ENCODE data around the gene BLVRB.
"Not testable (repeated sequence)": the region's sequence is repeated elsewhere in the genome, so short reads cannot be mapped to it uniquely, and the experiment has no call there.

Gene BLVRB

GRCh38 chr19:40465025-40465556 is 454 bp downstream of the BLVRB start:
- peak in 2 of 3 donors; percentile 21 to 22 for DNase-seq
- H3K27me3 ChIP-seq (replicated peaks; ENCODE audit: control insufficient read depth, insufficient read depth, low read length, poor library complexity, severe bottlenecking) = no peaks in the 10 kb centered on the region
- H3K36me3 ChIP-seq (ENCODE audit: control insufficient read depth, insufficient read depth, low read length) = no peaks in the 10 kb centered on the region
- H3K4me3 ChIP-seq (ENCODE audit: insufficient read depth, low read depth, low read length, poor library complexity, severe bottlenecking) = peak overlapping the region; percentile 59
- peaks cover 26% of the 10 kb centered on the region for H3K4me1 ChIP-seq (ENCODE audit: control insufficient read depth, insufficient read depth, low read length, poor library complexity, severe bottlenecking)
- peak overlapping the region; percentile 50 for H3K27ac ChIP-seq (ENCODE audit: insufficient read depth, low read length, poor library complexity, severe bottlenecking)
- no peaks in the 10 kb centered on the region for H3K9me3 ChIP-seq (ENCODE audit: control insufficient read depth, low read length)

DNA sequence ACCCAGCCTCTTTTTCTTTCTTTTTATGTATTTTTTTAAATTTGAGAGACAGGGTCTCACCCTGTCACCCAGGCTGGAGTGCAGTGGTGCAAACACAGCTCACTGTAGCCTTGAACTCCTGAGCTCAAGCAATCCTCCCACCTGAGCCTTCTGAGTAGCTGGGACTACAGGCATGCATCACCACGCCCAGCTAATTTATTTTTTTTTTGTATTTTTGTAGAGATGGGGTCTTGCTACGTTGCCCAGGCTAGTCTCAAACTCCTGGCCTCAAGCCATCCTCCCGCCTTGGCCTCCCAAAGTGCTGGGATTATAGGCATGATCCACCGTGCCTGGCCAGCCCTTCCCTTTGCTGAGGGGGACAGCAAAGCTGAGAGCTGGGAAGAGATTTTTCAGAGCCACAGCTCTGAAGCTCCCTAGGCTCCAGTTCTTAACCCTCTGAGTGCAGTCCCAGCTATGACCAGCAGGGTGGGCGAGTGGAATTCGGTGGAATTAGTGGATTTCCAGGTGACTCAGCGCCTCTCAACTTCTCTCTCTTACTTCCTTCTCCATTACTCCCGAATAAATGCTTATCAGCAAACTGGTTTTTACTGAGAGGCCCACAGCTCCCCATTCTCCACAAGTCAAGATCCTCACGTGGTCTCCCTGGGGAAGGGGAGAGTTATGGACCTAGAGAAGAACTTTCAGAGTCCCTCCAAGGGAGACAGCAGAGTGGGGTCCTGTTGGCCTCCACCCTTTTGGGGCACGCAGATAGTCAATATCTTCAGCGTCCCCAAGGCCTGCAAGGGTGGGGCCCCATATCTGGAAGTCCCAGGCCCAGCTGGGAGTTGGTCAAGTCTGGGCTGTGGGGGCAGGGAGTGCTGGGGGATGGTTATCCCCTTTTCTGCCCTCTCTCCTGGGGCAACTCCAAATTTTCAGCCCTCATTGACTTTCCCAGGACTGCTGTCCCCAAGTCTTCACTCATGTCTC is 1.2 kb downstream of the BLVRB start:
- H3K27ac ChIP-seq (ENCODE audit: insufficient read depth, low read length, poor library complexity, severe bottlenecking) = no peak overlapping the region
- no peak overlapping the region for H3K4me3 ChIP-seq (ENCODE audit: insufficient read depth, low read depth, low read length, poor library complexity, severe bottlenecking)
- no peaks in the 10 kb centered on the region for H3K27me3 ChIP-seq (replicated peaks; ENCODE audit: control insufficient read depth, insufficient read depth, low read length, poor library complexity, severe bottlenecking)
- H3K4me1 ChIP-seq (ENCODE audit: control insufficient read depth, insufficient read depth, low read length, poor library complexity, severe bottlenecking) = peaks cover 26% of the 10 kb centered on the region
- H3K36me3 ChIP-seq (ENCODE audit: control insufficient read depth, insufficient read depth, low read length) = no peaks in the 10 kb centered on the region
- DNase-seq = peak; percentile 37 to 57 (median 44)
- no peaks in the 10 kb centered on the region for H3K9me3 ChIP-seq (ENCODE audit: control insufficient read depth, low read length)

DNA sequence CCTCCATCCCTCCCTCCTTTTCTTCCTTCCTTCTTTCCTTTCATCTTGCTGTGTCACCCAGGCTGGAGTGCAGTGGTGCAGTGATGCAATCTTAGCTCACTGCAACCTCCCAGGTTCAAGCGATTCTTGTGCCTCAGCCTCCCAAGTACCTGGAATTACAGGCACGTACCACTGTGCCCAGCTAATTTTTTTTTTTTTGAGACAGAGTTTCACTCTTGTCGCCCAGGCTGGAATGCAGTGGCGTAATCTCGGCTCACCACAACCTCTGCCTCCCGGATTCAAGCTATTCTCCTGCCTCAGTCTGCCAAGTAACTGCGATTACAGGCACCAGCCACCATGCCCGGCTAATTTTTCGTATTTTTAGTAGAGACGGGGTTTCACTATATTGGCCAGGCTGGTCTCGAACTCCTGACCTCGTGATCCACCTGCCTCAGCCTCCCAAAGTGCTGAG is 1.9 kb downstream of the BLVRB start:
- H3K27me3 ChIP-seq (replicated peaks; ENCODE audit: control insufficient read depth, insufficient read depth, low read length, poor library complexity, severe bottlenecking); DNase-seq; H3K36me3 ChIP-seq (ENCODE audit: control insufficient read depth, insufficient read depth, low read length); H3K9me3 ChIP-seq (ENCODE audit: control insufficient read depth, low read length); H3K27ac ChIP-seq (ENCODE audit: insufficient read depth, low read length, poor library complexity, severe bottlenecking); H3K4me3 ChIP-seq (ENCODE audit: insufficient read depth, low read depth, low read length, poor library complexity, severe bottlenecking): not testable (repeated sequence)
- peaks cover 26% of the 10 kb centered on the region for H3K4me1 ChIP-seq (ENCODE audit: control insufficient read depth, insufficient read depth, low read length, poor library complexity, severe bottlenecking)

DNA sequence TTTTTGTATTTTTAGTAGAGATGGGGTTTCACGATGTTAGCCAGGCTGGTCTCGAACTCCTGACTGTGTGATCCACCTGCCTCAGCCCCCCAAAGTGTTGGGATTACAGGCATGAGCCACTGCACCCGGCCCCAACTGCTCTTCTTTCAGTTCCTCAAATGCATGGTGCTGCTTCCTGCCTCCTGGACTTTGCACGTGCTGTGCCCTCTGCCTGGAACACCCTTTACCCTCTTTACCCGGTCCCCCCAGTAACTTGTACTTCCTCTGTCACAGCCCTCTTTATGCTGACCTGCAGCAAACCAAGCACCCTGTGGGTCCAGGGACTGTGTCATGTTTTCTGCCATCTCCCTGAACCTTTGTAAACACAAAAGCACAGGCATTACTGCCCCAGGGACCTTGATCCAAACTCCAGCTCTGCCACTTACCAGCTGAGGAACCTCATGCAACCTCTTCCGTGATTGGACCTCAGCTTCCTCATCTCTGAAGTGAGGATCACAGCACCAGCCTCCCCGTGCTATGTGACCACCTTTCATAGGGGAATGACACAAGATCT is 3.8 kb downstream of the BLVRB start:
- H3K4me3 ChIP-seq (ENCODE audit: insufficient read depth, low read depth, low read length, poor library complexity, severe bottlenecking) = no peak overlapping the region
- H3K27ac ChIP-seq (ENCODE audit: insufficient read depth, low read length, poor library complexity, severe bottlenecking) = no peak overlapping the region
- no peaks in the 10 kb centered on the region for H3K9me3 ChIP-seq (ENCODE audit: control insufficient read depth, low read length)
- peaks cover 21% of the 10 kb centered on the region for H3K4me1 ChIP-seq (ENCODE audit: control insufficient read depth, insufficient read depth, low read length, poor library complexity, severe bottlenecking)
- DNase-seq = no peak
- no peaks in the 10 kb centered on the region for H3K27me3 ChIP-seq (replicated peaks; ENCODE audit: control insufficient read depth, insufficient read depth, low read length, poor library complexity, severe bottlenecking)
- H3K36me3 ChIP-seq (ENCODE audit: control insufficient read depth, insufficient read depth, low read length) = no peaks in the 10 kb centered on the region

DNA sequence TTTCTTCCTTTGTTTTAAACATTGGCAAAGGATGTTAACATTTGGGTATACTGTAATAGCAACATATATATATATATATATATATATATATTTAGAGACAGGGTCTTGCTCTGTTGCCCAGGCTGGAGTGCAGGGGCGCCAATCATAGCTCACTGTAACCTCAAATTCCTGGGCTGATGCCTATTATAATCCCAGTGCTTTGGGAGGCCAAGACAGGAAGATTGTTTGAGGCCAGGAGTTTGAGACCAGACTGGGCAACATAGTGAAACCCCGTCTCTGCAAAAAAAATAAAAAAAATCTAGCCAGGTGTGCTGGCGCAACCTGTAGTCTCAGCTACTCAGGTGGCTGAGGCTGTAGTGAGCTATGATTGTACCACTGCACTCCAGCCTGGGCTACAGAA is 5.4 kb downstream of the BLVRB start:
- Histone ChIP-seq H3K27me3 (replicated peaks; ENCODE audit: control insufficient read depth, insufficient read depth, low read length, poor library complexity, severe bottlenecking) (no peaks in the 10 kb centered on the region), H3K4me3 (ENCODE audit: insufficient read depth, low read depth, low read length, poor library complexity, severe bottlenecking) (no peak overlapping the region), H3K36me3 (ENCODE audit: control insufficient read depth, insufficient read depth, low read length) (no peaks in the 10 kb centered on the region), H3K27ac (ENCODE audit: insufficient read depth, low read length, poor library complexity, severe bottlenecking) (no peak overlapping the region), H3K9me3 (ENCODE audit: control insufficient read depth, low read length) (no peaks in the 10 kb centered on the region), H3K4me1 (ENCODE audit: control insufficient read depth, insufficient read depth, low read length, poor library complexity, severe bottlenecking) (peaks cover 8% of the 10 kb centered on the region)
- DNase-seq = no peak

DNA sequence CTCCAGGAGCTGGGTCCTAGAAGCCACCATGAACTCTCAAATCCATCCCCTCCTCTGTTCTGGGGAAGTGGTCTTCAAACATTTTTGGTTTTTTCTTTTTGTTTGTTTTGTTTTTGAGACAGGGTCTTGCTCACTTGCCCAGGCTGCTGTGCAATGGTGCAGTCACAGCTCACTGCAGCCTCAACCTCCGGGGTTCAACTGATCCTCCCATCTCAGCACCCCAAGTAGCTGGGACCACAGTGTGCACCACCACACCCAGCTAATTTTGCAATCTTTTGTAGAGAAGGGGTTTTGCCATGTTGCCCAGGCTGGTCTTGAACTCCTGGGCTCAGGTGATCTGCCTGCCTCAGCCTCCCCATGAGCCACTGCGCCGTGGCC is 7.0 kb downstream of the BLVRB start:
- Histone ChIP-seq H3K9me3 (ENCODE audit: control insufficient read depth, low read length) (no peaks in the 10 kb centered on the region), H3K27ac (ENCODE audit: insufficient read depth, low read length, poor library complexity, severe bottlenecking) (no peak overlapping the region), H3K4me1 (ENCODE audit: control insufficient read depth, insufficient read depth, low read length, poor library complexity, severe bottlenecking) (no peaks in the 10 kb centered on the region), H3K36me3 (ENCODE audit: control insufficient read depth, insufficient read depth, low read length) (no peaks in the 10 kb centered on the region), H3K4me3 (ENCODE audit: insufficient read depth, low read depth, low read length, poor library complexity, severe bottlenecking) (no peak overlapping the region), H3K27me3 (replicated peaks; ENCODE audit: control insufficient read depth, insufficient read depth, low read length, poor library complexity, severe bottlenecking) (no peaks in the 10 kb centered on the region)
- DNase-seq = no peak

GRCh38 chr19:40457953-40458596 is 7.5 kb downstream of the BLVRB start:
- H3K4me1 ChIP-seq (ENCODE audit: control insufficient read depth, insufficient read depth, low read length, poor library complexity, severe bottlenecking) = no peaks in the 10 kb centered on the region
- H3K4me3 ChIP-seq (ENCODE audit: insufficient read depth, low read depth, low read length, poor library complexity, severe bottlenecking) = no peak overlapping the region
- no peaks in the 10 kb centered on the region for H3K9me3 ChIP-seq (ENCODE audit: control insufficient read depth, low read length)
- no peaks in the 10 kb centered on the region for H3K36me3 ChIP-seq (ENCODE audit: control insufficient read depth, insufficient read depth, low read length)
- DNase-seq = no peak
- no peaks in the 10 kb centered on the region for H3K27me3 ChIP-seq (replicated peaks; ENCODE audit: control insufficient read depth, insufficient read depth, low read length, poor library complexity, severe bottlenecking)
- H3K27ac ChIP-seq (ENCODE audit: insufficient read depth, low read length, poor library complexity, severe bottlenecking) = no peak overlapping the region

DNA sequence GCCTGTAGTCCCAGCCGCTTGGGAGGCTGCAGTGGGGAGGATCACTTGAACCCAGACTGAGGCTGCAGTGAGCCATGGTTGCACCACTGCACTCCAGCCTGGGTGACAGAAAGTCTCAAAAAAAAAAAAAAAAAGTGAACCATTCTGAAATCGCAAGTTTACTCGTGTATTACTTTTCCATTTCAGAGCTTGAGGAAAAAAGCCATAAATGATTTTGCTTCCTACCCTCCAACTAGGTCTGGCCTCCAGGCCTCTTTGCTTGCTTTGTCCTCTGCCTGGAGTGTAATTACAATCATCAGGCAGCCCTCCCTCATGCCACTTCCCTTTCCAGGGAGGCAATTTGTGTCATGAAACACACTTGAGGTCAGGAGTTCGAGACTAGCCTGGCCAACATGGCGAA is 8.5 kb downstream of the BLVRB start:
- Histone ChIP-seq H3K27me3 (replicated peaks; ENCODE audit: control insufficient read depth, insufficient read depth, low read length, poor library complexity, severe bottlenecking) (no peaks in the 10 kb centered on the region), H3K9me3 (ENCODE audit: control insufficient read depth, low read length) (no peaks in the 10 kb centered on the region), H3K36me3 (ENCODE audit: control insufficient read depth, insufficient read depth, low read length) (no peaks in the 10 kb centered on the region), H3K4me1 (ENCODE audit: control insufficient read depth, insufficient read depth, low read length, poor library complexity, severe bottlenecking) (no peaks in the 10 kb centered on the region), H3K4me3 (ENCODE audit: insufficient read depth, low read depth, low read length, poor library complexity, severe bottlenecking) (no peak overlapping the region), H3K27ac (ENCODE audit: insufficient read depth, low read length, poor library complexity, severe bottlenecking) (no peak overlapping the region)
- no peak for DNase-seq

DNA sequence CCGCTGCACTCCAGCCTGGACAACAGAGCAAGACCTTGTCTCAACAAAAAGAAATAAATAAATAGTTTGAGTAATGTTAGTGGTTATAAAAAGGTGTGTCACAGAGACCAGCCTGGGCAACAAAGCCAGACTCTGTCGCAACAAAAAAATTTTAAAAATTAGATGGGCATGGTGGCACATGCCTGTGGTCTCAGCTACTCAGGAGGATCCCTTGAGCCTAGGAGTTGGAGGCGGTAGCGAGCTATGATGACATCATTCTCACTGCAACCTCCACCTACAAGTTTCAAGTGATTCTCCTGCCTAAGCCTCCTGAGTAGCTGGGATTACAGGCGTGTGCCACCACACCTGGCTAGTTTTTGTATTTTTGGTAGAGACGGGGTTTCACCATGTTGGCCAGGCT is 11.6 kb downstream of the BLVRB start:
- not testable (repeated sequence) for H3K27me3 ChIP-seq (replicated peaks; ENCODE audit: control insufficient read depth, insufficient read depth, low read length, poor library complexity, severe bottlenecking); H3K9me3 ChIP-seq (ENCODE audit: control insufficient read depth, low read length); H3K36me3 ChIP-seq (ENCODE audit: control insufficient read depth, insufficient read depth, low read length); H3K4me1 ChIP-seq (ENCODE audit: control insufficient read depth, insufficient read depth, low read length, poor library complexity, severe bottlenecking); DNase-seq; H3K4me3 ChIP-seq (ENCODE audit: insufficient read depth, low read depth, low read length, poor library complexity, severe bottlenecking); H3K27ac ChIP-seq (ENCODE audit: insufficient read depth, low read length, poor library complexity, severe bottlenecking)

Data from effector memory CD4-positive, alpha-beta T cell (primary cell).